Esophagus muscularis mucosa (tissue), 4 donors: ENCODE measurements around the gene PTMS. TPM values are rescaled to one million over a fixed set of nuclear protein-coding genes. Genes with fewer than 3 reads are reported as not detected.

Experiments
- DNase-seq: peaks from one replicate; pipeline ENCODE4 v3.0.0-alpha.2; 2017; ENCODE audit errors: extremely low spot score
- H3K27ac ChIP-seq, 4 donors: fragments of 200-600 bp; sonication (generic); replicated peaks in 1 of 4; 1 replicate in 3 of 4; 2 replicates in 1 of 4; pipeline ENCODE4 v1.5.1; 2016 to 2019; ENCODE audit warnings: mild to moderate bottlenecking in 1 of 4
- H3K27me3 ChIP-seq, 4 donors: fragments of 200-600 bp; sonication (generic); one replicate each; pipeline versions ENCODE4 v1.5.1 to v1.6.0; 2016 to 2019
- H3K36me3 ChIP-seq, 4 donors: fragments of 200-600 bp; sonication (generic); one replicate each; pipeline ENCODE4 v1.5.1; 2016 to 2019
- H3K4me1 ChIP-seq, 4 donors: fragments of 200-600 bp; sonication (generic); one replicate each; pipeline ENCODE4 v1.5.1; 2016 to 2019
- H3K4me3 ChIP-seq, 4 donors: fragments of 200-600 bp; sonication (generic); 1 replicate in 2 of 4; 2 replicates in 2 of 4; pipeline ENCODE4 v1.5.1; 2016 to 2019; ENCODE audit warnings: mild to moderate bottlenecking in 4 of 4, moderate library complexity in 1 of 4
- H3K9me3 ChIP-seq, 4 donors: fragments of 200-600 bp; sonication (generic); 1 replicate in 3 of 4; 2 replicates in 1 of 4; pipeline ENCODE4 v1.5.1; 2016 to 2019
- CTCF ChIP-seq, 3 experiments: fragments of 200-600 bp in 2 of 3; fragments of 450-650 bp in 1 of 3; sonication (generic) in 2 of 3; IDR thresholded peaks; one replicate each; pipeline ENCODE4 v1.5.1; 2017 to 2019; ENCODE audit warnings: antibody characterized with exemption in 3 of 3, mild to moderate bottlenecking in 2 of 3, moderate library complexity in 1 of 3
- EP300 ChIP-seq: sonication (generic); formaldehyde crosslinking; IDR thresholded peaks from one replicate; pipeline ENCODE4 v1.6.1; 2017; ENCODE audit warnings: antibody characterized with exemption
- POLR2A ChIP-seq: fragments of 450-650 bp; IDR thresholded peaks from one replicate; pipeline ENCODE4 v1.6.1; 2017; ENCODE audit warnings: antibody characterized with exemption, moderate library complexity, mild to moderate bottlenecking, low read depth
- POLR2AphosphoS5 ChIP-seq, 2 donors: sonication (generic); formaldehyde crosslinking; IDR thresholded peaks; one replicate each; pipeline ENCODE4 v1.6.1; 2017; ENCODE audit warnings: antibody characterized with exemption in 2 of 2
- WGBS: methylation state at CpG from one replicate; pipeline ENCODE4 v1.1.5; 2018; 5-methylcytosine and 5-hydroxymethylcytosine counted together
- intact Hi-C: fragments of 100-400 bp; cut with DNase I; formaldehyde crosslinking; loops from one replicate; pipeline ENCODE4 v1.15.1; 2023
- total RNA-seq, 4 donors: library from RNA; depleted of rRNA; stranded (reverse); fragments of >200 nt; gene quantifications; one replicate each; pipeline versions ENCODE4 v1.1.0 to v1.2.1, GENCODE V29; 2016

PTMS gene
- total RNA-seq, 4 donors from 2014 or later = 256 to 419 (median 338) TPM

DNA sequence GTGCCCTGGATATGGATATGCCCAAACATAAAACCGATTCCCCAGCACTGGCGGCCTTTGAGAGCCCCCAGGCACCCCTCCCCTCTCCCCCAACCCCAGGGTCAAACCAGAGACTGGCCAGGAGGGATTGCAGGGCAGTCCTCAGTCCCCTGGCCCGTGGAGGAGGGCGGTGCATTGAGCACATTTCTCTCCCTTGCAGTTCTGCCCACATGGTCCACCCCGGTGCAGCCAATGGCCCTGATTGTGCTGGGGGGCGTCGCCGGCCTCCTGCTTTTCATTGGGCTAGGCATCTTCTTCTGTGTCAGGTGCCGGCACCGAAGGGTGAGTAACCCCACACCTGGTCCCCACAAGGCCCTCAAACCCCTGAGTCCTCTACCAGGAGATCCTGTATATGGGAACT lies 52.1 kb downstream of the PTMS start:
- H3K27ac ChIP-seq = no peak overlapping the region
- no peaks in the 10 kb centered on the region for H3K36me3 ChIP-seq
- H3K27me3 ChIP-seq = peaks cover 0 to 21% (median 5%) of the 10 kb centered on the region in 4 donors
- DNase-seq = no peak
- H3K4me1 ChIP-seq = peaks cover 6 to 26% (median 24%) of the 10 kb centered on the region in 4 donors
- H3K9me3 ChIP-seq = no peaks in the 10 kb centered on the region
- H3K4me3 ChIP-seq = no peak overlapping the region
- intact Hi-C loops = no loop called here
- WGBS = 84% methylated on average over 7 of the region's 10 CpGs
- TF ChIP-seq POLR2AphosphoS5 (IDR thresholded peaks at IDR 0.05) = no peak
- TF ChIP-seq EP300 = no peak
- TF ChIP-seq CTCF (IDR thresholded peaks at IDR 0.05) = no peak

- no peak overlapping the region for H3K27ac ChIP-seq
- H3K9me3 ChIP-seq = no peaks in the 10 kb centered on the region
- H3K4me1 ChIP-seq = peaks cover 6 to 28% (median 25%) of the 10 kb centered on the region in 4 donors
- intact Hi-C loops = no loop called here
- peaks cover 0 to 25% (median 5%) of the 10 kb centered on the region in 4 donors for H3K27me3 ChIP-seq
- no peak overlapping the region for H3K4me3 ChIP-seq
- 76% methylated on average over 5 of the region's 5 CpGs for WGBS
- DNase-seq = no peak
- H3K36me3 ChIP-seq = no peaks in the 10 kb centered on the region
- TF ChIP-seq EP300 = no peak
- no peak for TF ChIP-seq POLR2A
- no peak for TF ChIP-seq CTCF (IDR thresholded peaks at IDR 0.05)
- no peak for TF ChIP-seq POLR2AphosphoS5 (IDR thresholded peaks at IDR 0.05)
Observed at GRCh38 chr12:6818645-6819044, 52.5 kb downstream of the PTMS start.

DNA sequence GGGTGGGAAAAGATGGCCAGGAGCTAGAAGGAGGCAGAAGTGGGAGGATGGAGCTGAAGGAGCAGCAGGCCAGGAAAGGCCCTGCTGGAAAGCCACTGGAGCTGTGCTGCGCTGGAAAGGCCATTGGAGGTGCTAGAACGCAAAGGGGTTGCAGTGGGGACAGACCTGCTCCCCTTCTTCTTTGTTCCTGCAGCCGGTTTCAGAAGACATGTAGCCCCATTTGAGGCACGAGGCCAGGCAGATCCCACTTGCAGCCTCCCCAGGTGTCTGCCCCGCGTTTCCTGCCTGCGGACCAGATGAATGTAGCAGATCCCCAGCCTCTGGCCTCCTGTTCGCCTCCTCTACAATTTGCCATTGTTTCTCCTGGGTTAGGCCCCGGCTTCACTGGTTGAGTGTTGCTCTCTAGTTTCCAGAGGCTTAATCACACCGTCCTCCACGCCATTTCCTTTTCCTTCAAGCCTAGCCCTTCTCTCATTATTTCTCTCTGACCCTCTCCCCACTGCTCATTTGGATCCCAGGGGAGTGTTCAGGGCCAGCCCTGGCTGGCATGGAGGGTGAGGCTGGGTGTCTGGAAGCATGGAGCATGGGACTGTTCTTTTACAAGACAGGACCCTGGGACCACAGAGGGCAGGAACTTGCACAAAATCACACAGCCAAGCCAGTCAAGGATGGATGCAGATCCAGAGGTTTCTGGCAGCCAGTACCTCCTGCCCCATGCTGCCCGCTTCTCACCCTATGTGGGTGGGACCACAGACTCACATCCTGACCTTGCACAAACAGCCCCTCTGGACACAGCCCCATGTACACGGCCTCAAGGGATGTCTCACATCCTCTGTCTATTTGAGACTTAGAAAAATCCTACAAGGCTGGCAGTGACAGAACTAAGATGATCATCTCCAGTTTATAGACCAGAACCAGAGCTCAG lies 53.2 kb downstream of the PTMS start:
- Histone ChIP-seq H3K27me3 (peaks cover 0 to 32% (median 5%) of the 10 kb centered on the region in 4 donors), H3K4me1 (peaks cover 6 to 28% (median 25%) of the 10 kb centered on the region in 4 donors), H3K27ac (no peak overlapping the region), H3K9me3 (no peaks in the 10 kb centered on the region), H3K4me3 (no peak overlapping the region), H3K36me3 (no peaks in the 10 kb centered on the region)
- intact Hi-C loops = no loop called here
- 90% methylated on average over 13 of the region's 13 CpGs for WGBS
- TF ChIP-seq EP300 = no peak
- no peak for DNase-seq

- H3K4me1 ChIP-seq = peaks cover 8 to 33% (median 29%) of the 10 kb centered on the region in 4 donors
- 79% methylated on average over 5 of the region's 5 CpGs for WGBS
- intact Hi-C loops = no loop called here
- H3K4me3 ChIP-seq = no peak overlapping the region
- TF ChIP-seq POLR2A = no peak
- TF ChIP-seq EP300 = no peak
- TF ChIP-seq POLR2AphosphoS5 (IDR thresholded peaks at IDR 0.05) = no peak
- no peak for TF ChIP-seq CTCF (IDR thresholded peaks at IDR 0.05)
- no peaks in the 10 kb centered on the region for H3K36me3 ChIP-seq
- DNase-seq = no peak
- H3K27ac ChIP-seq = no peak overlapping the region
- H3K9me3 ChIP-seq = no peaks in the 10 kb centered on the region
- H3K27me3 ChIP-seq = peaks cover 0 to 35% (median 5%) of the 10 kb centered on the region in 4 donors
Observed at GRCh38 chr12:6820166-6820565, 54.0 kb downstream of the PTMS start.

Other genes with a start within 250 kb of the PTMS start
- gene GAPDH, start 231.8 kb upstream of the PTMS start, total RNA-seq = 1,000 to 10,000 TPM; 2,279 to 3,578 (median 2,742) TPM
- gene IFFO1, start 210.3 kb upstream of the PTMS start, total RNA-seq = 10 to 100 TPM; 12.1 to 26.2 (median 20.8) TPM
- gene NOP2, start 198.1 kb upstream of the PTMS start, total RNA-seq = 10 to 100 TPM; 17.9 to 32.3 (median 19.5) TPM
- gene CHD4, start 159.0 kb upstream of the PTMS start, total RNA-seq = 100 to 1,000 TPM; 189 to 226 (median 218) TPM
- gene LPAR5, start 130.4 kb upstream of the PTMS start, total RNA-seq = 1 to 10 TPM; 1.7 to 2.5 (median 1.8) TPM
- 1 to 10 TPM in 3 of 4 donors, under 1 TPM in 1; 0.97 to 6.2 (median 2.6) TPM for gene ACRBP, start 118.9 kb upstream of the PTMS start, total RNA-seq
- 10 to 100 TPM; 45.1 to 58.3 (median 49.9) TPM for gene ING4, start 103.2 kb upstream of the PTMS start, total RNA-seq
- 10 to 100 TPM; 32.8 to 55.4 (median 41.0) TPM for gene ZNF384, start 77.0 kb upstream of the PTMS start, total RNA-seq
- 1 to 10 TPM in 1 of 4 donors, under 1 TPM in 3; 0.42 to 1.8 (median 0.60) TPM for gene PIANP, start 65.5 kb upstream of the PTMS start, total RNA-seq
- 10 to 100 TPM; 51.9 to 71.8 (median 63.0) TPM for gene COPS7A, start 42.3 kb upstream of the PTMS start, total RNA-seq
- 100 to 1,000 TPM; 169 to 247 (median 214) TPM for gene MLF2, start 13.2 kb upstream of the PTMS start, total RNA-seq
- gene LAG3, start 6.2 kb downstream of the PTMS start, total RNA-seq = 1 to 10 TPM; 1.7 to 4.0 (median 2.9) TPM
- 10 to 100 TPM in 2 of 4 donors, 1 to 10 TPM in 2; 6.6 to 16.2 (median 10.1) TPM for gene CD4, start 23.2 kb downstream of the PTMS start, total RNA-seq
- 10 to 100 TPM in 2 of 4 donors, 1 to 10 TPM in 2; 3.7 to 12.1 (median 10.0) TPM for gene GPR162, start 55.5 kb downstream of the PTMS start, total RNA-seq
- 10 to 100 TPM; 16.4 to 30.7 (median 26.8) TPM for gene P3H3, start 62.0 kb downstream of the PTMS start, total RNA-seq
- 1 to 10 TPM in 1 of 4 donors, under 1 TPM in 3; 0.39 to 1.7 (median 0.46) TPM for gene GNB3, start 74.6 kb downstream of the PTMS start, total RNA-seq
- gene CDCA3, start 84.9 kb downstream of the PTMS start, total RNA-seq = 1 to 10 TPM; 1.2 to 2.9 (median 1.5) TPM
- gene USP5, start 85.8 kb downstream of the PTMS start, total RNA-seq = 10 to 100 TPM; 49.8 to 68.7 (median 58.4) TPM
- 100 to 1,000 TPM; 288 to 372 (median 355) TPM for gene TPI1, start 101.2 kb downstream of the PTMS start, total RNA-seq
- 10 to 100 TPM in 2 of 4 donors, 1 to 10 TPM in 2; 4.2 to 10.8 (median 8.5) TPM for gene SPSB2, start 106.9 kb downstream of the PTMS start, total RNA-seq
- gene LRRC23, start 138.5 kb downstream of the PTMS start, total RNA-seq = 10 to 100 TPM in 2 of 4 donors, 1 to 10 TPM in 2; 8.3 to 12.9 (median 11.0) TPM
- 10 to 100 TPM; 28.7 to 49.7 (median 40.0) TPM for gene ENO2, start 148.2 kb downstream of the PTMS start, total RNA-seq
- 100 to 1,000 TPM in 2 of 4 donors, 10 to 100 TPM in 2; 72.2 to 163 (median 92.4) TPM for gene ATN1, start 161.6 kb downstream of the PTMS start, total RNA-seq
- not detected for gene RNU7-1, start 177.5 kb downstream of the PTMS start, total RNA-seq
- gene C12orf57, start 177.7 kb downstream of the PTMS start, total RNA-seq = 100 to 1,000 TPM; 307 to 437 (median 325) TPM
- gene PTPN6, start 185.0 kb downstream of the PTMS start, total RNA-seq = 10 to 100 TPM in 3 of 4 donors, 1 to 10 TPM in 1; 9.1 to 16.9 (median 13.3) TPM
- 100 to 1,000 TPM; 194 to 265 (median 233) TPM for gene PHB2, start 204.3 kb downstream of the PTMS start, total RNA-seq
- gene EMG1, start 204.6 kb downstream of the PTMS start, total RNA-seq = 10 to 100 TPM; 20.8 to 35.1 (median 26.3) TPM